GM18873 (cell line): Measurements from ENCODE around the gene NT5E.

ENCODE experiments used
- ATAC-seq: cut with Tn5 transposase; IDR thresholded peaks from one replicate; pipeline ENCODE4 v1.9.1; 2021; ENCODE audit warnings: mild to moderate bottlenecking, moderate library complexity, moderate number of reproducible peaks; ENCODE audit not compliant: unreplicated experiment, low FRiP score

Gene NT5E

DNA sequence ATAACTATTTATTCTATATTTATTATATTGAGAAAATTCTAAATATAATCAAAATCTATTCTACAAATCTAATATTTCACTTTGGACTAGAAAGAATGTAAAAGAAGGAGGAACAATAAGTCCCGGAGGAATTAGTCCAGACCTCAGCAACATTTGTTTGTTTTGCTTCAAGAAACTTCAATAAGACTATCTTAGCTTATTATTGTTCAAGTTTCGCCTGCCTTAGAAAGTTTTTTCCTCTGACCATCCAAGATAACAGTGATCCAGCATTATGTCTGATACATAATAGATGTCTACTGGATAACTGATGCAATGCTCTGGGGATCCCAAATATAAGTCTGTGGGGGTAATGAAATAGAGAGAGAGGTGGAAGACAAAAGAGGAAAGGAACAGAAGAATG lies 28.7 kb upstream of the NT5E start:
- ATAC-seq = no peak

DNA sequence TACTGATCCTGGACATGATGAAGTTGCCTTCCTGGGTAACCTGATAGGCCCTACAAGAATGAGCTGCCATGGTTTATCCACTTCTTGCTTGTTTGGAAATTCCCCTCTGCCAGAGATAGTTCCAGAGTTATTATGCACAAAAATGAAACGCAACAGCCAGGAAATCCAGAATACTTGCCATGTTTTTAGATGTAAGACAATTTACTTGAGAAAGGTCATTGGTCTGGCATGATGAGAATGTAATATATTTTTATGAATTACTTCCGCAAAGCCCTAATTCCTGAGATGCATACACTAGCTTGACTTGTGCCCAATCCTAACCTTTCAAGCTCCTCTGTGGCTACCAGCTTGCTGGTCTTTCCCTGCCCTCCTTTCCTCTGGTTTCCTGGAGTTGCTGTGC lies 27.9 kb upstream of the NT5E start:
- no peak for ATAC-seq

DNA sequence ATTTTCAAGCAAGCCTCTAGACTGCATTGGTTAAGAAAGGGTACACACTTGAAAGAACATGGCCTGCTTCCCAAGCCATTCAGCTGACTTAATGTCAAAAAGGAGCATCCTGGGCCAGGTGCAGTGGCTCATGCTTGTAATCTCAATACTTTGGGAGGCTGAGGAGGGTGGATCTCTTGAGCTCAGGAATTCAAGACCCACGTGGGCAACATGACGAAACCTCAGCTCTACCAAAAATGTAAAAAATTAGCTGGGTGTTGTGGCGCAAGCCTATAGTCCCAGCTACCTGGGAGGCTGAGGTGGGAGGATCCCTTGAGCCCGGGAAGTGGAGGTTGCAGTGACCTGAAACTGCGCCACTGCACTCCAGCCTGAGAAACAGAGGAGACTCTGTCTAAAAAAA lies 26.9 kb upstream of the NT5E start:
- ATAC-seq = no peak

DNA sequence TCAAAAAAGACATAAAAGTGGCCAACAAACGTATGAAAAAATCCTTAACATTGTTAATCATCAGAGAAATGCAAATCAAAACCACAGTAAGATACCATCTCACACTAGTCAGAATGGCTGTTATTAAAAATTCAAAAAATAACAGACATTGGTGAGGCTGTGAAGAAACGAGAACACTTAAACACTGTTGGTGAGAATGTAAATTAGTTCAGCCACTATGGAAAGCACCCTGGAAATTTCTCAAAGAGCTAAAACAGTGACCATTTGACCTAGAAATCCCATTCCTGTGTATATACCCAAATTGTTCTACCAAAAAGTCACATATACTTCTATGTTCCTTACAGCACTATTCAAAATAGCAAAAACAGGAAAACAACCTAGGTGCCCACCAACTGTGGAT lies 24.9 kb upstream of the NT5E start:
- no peak for ATAC-seq

DNA sequence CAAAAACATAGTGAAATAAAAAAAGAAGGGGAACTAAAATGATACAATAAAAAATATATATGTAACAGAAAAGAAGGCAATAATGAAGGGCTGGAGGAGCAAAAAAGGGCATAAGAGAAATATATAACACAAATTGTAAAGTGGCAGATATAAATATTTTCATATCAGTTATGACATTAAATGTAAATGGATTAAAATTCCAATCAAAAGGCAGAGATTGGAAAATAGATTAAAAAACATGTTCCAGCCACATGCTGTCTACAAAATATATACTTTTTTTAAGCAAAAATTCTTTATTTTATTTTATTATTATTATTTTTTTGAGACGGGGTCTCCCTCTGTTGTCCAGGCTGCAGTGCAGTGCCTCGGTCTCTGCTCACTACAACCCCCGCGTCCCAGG lies 23.9 kb upstream of the NT5E start:
- no peak for ATAC-seq

DNA sequence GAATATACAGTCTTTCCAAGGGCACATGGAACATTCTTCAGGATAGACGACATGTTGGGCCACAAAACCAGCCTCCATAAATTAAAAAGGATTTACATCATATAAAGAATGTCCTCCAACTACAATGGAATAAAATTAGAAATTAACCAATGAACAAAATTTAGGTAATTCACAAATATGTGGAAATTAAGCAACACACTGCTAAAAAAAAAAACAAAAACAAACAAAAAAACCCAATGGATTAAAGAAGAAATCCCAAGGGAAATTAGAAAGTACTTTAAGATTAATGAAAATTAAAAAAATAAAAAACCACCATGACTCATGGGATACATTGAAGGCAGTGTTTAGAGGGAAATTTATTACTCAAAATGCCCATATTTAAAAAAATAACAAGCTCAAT lies 21.4 kb upstream of the NT5E start:
- no peak for ATAC-seq

DNA sequence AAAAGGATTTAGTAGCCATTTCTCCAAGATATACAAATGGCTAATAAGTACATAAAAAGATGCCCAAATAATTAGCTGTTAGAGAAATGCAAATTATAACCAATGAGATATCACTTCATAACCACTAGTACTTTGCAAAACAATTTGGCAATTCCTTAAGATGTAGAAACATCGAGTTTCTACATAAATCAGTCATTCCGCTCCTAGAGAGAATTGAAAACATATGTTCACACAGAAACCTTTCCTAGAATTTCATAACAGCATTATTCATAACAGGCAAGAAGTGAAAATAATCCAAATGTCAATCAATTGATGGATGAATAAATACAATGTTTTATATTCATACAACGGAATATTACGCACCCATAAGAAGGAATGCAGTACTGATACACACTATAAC lies 20.5 kb upstream of the NT5E start:
- no peak for ATAC-seq

DNA sequence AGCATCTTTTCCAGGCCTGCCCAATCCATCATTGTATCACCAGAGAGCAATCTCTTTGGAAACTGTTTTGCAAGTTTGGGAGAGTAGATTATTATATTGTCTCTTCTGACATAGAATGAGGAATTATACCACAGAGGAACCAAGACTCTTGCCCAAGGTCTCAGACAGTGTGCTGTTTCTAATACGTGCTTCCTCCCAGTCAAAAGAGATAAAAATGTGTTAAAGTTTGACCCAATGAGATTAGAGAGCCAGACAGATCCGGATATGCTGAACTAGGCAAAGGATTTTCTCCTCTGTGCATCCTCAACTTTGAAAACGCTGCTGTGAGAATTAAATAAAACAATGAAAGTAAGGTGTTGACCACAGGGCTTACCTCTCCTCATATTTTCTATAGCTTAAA lies 18.6 kb upstream of the NT5E start:
- no peak for ATAC-seq

DNA sequence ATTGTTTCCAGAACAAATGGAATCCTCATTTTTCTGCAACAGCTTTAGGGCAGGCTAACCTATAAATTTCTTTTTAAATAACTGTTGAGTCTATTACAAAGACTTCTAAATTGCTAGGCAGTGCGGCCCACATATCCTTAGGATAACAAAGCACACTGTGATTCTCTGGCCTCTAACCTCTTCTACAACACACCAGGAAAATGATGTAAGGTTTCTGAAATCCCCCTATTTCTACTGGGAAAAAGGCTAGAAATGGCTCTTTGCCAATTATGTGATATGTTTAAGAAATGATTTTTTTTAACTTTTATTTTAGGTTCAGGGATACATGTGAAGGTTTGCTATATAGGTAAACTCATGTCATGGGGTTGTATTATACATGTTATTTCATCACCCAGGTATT lies 17.3 kb upstream of the NT5E start:
- no peak for ATAC-seq

DNA sequence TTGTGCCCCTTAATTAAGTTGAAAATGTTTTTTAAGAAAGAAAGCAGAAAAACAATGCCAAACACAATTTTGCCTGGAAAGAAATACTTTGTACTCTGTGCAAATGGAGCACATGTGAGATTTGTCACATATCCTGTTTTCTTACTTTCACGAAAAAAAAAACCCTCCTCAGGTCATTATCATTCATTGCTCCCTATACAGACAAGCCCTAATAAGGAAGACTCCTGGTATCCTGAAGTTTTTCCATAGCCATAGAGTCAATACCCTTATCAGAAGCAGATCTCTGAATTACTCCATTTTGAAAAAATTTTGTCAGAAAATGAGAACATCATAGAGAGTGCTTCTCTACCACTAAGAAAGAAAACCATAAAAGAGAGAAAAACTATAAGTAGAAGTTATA lies 14.0 kb upstream of the NT5E start:
- ATAC-seq = no peak

DNA sequence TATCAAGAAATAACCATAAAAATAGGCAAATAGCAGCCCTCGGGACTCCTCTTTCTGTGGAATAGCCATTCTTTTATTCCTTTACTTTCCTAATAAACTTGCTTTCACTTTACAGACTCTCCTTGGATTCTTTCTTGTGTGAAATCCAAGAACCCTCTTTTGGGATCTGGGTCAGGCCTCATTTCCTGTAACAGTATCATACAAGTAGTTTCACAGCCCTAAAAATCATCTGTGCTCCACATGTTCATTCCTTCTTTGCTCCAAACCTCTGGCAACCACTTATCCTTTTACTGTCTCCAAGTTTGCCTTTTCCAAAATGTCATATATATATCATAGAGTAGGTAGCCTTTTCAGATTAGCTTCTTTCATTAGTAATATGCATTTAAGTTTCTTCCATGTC lies 13.5 kb upstream of the NT5E start:
- ATAC-seq = no peak

DNA sequence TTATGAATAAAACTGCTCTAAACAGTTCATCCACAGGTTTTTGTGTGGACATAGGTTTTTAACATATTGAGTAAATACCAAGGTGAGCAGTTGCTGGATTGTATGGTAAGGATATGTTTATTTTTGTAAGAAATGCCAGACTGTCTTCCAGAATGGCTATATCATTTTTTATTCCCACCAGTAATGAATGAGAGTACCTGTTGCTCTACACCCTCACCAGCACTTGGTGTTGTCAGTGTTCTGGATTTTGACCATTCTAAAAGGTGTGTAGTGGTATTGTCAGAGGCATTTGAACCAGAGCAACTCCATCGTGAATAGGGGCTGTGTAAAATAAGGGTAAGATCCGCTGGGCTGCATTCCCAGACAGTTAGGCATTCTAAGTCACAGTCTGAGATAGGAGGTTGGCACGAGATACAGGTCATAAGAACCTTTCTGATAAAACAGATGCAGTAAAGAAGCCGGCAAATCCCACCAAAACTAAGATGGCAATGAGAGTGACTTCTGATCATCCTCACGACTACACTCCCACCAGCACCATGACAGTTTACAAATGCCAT lies 12.9 kb upstream of the NT5E start:
- ATAC-seq = no peak

DNA sequence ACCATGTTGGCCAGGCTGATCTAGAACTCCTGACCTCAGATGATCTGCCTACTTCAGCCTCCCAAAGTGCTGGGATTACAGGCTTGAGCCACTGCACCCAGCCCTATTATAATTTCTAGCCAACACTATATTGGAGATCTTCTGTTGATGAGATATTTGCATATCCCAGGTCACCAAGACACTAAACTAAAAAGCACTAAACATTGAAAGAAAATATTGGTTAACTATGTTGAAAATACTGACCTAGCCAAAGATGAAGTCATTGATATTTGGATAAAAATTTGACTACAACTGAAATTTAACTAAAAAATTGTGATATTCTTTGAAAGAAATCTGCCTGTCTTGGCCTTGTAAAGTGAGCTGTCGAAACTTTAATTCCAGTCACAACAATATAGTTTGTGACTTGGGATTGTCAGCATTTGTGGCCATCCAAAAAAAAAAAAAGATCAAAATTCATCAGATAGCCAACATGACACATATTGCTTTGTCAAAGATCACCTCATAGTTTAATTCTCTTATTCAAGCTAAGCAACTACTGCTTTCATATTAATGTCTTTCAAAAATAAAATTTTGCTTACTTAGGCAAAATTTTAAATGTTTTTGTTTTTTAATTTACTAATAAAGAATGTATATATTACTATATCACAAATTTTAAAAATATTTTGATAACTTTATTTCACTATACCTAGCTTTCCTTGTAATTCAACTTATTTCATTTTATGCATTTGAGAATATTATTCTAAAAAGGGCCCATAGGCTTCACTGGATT lies 6.3 kb upstream of the NT5E start:
- no peak for ATAC-seq

DNA sequence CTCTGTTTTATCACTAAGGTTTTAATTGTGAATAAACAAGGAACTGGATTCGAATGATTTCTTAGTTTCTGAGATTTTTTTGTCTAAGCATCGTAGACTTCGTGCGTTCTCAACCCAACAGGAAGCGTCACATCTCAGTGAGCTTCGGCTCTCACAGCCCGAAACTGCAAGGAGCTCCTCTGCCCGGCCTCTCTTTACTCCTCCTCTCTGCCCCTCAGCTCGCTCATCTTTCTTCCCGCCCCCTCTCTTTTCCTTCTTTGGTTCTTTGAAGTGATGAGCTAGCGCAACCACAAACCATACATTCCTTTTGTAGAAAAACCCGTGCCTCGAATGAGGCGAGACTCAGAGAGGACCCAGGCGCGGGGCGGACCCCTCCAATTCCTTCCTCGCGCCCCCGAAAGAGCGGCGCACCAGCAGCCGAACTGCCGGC lies 480 bp upstream of the NT5E start:
- ATAC-seq = peak; percentile 76

DNA sequence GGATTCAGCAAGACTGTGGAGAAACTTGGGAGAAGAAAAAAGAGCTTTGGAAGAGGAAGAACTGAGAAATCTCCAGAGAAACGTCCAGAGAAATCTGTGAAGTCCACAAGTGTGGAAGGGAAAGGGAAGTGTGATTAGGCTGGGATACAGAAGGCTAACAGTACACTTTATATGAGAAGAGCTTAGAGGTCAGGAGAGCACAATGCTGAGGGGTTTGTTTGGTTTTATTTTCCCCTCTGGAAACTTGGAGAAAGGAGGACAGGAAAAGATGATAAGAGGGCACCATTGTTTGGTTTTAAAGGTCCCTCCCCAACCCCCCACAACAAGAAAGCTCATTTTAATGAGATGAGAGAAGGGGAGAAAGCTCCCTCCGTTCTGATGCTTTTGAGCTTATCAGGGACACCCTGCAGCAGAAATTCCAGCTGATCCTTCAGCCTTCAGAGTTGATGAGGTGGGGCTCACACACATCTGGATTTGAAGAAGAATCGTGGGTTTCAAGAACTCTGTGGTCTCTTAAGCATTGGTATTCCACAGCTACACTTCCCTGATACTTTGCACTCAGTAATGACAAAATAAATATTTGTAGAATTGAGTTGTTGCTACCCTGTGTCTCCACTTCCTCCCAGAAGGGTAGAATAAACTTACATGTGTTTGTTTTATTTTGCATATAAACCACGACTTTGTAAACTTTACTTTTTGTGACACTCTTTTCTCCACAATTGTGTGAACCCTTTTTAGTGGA lies 1.9 kb downstream of the NT5E start:
- no peak for ATAC-seq

DNA sequence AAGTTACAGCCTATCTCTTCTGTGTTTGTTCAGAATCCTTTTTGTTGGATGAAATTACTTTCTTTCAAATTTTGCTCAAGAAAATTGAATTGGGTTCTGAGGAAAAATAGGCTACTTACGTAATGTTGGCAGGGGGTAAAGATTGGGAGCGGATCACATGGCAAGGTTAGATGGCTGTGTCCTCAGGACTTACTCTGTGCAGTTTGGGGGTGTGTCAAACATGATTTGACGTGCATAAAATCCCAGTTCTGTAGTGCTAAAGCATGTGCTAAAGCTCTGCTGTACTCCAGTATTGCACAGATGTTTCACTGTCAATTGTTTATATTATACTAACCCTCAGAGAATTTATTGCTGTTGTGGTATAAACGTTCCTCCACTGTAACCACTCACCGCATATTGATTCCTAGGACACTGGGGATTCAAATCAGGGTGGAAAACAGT lies 2.6 kb downstream of the NT5E start:
- ATAC-seq = no peak

DNA sequence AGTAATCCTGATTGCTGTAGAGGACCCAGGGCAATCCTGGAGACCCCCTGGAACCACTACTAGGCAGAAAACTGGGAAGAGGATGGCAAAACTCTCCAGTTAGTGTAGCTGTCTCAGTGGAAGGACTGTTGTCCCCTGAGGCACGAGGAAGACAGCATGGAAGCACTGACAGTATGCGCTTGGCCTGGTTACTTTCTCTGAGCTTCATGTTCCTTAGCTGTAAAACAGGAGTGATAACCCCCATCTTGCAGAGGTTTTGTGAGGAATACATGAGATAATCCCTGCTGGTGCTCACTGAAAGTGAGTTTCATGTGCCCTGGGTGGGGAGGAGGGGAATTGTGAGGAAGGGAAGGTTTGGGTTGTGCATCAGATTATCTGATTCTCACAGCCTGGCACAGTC lies 3.2 kb downstream of the NT5E start:
- no peak for ATAC-seq

DNA sequence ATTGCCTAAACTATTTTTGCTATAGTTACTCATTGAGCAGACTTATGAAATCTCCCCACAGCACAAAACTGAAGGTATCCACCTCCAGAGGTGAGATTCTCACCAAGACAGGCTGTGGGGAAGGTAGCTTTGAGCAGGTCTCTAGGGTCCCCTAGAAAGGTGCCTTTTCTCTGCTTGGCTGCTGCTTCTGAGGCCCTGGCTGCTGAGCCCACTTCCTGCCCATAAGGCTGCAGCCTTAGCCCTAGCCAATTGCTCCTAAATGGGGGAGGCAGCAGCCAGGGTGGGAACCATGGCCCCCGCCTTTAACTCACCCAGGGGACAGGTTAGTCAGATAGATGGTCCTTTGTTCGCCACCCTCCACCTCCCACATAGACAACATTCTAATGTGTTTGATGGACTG lies 3.6 kb downstream of the NT5E start:
- no peak for ATAC-seq

DNA sequence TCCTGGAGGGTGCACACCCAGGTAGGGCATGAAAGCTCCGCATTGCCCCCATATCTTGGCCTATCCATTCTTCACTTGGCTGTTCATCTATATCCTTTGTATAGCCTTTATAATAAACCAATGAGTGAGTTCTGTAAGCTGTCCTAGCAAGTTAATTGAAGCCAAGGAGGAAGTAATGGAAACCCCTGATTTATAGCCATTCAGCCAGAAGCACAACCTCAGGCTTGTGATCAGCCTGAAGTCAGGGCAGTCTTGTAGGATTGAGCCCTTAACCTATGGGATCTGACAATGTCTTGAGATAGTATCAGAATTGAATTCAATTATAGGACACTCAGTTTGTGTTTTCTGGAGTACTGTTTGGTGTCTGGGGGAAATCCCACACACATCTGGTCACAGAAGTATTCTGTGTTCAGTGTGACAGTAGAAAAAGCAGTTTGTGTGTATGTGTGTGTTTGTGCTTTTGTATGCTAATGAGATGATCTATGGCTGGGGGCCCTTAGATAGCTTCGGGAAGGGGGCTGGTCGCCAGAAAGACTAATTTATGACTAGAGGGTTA lies 5.7 kb downstream of the NT5E start:
- no peak for ATAC-seq

DNA sequence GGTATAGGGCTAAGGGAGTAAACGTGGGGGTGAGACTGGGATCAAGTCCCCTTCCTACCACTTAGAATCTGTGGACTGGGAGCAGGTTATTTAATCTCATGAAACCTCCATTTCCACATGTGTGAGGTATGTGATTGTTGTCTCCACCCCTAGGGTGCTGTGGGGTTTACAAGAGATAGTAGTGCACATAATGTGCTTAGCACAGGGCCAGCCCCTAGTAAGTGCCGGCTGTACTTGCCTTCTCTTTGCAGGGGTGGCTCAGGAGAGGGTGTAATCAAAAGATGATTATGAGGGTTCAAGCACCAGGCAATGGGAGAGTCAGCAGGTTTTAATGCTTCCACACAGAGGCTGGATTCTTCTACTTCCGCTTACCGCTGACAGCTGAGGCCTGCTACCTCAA lies 6.9 kb downstream of the NT5E start:
- no peak for ATAC-seq

DNA sequence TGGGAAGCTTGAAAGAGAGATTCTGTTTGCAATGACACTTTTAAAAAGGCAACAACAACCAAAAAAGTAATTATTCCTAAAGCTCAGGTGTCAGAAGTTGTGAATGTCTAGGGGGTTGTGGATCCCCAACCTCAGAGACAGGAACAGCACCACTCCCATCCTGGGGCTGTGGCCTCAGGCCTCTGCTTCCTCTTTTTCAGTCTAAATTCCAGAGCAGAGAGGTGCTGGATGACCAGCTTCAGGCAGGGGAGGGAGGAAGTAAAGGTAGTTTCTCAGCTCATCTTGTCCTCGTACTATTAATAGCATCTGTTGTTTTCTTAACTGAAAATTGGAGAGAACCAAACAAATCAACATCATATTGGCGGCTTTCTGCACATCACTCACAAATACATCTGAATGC lies 8.3 kb downstream of the NT5E start:
- no peak for ATAC-seq

DNA sequence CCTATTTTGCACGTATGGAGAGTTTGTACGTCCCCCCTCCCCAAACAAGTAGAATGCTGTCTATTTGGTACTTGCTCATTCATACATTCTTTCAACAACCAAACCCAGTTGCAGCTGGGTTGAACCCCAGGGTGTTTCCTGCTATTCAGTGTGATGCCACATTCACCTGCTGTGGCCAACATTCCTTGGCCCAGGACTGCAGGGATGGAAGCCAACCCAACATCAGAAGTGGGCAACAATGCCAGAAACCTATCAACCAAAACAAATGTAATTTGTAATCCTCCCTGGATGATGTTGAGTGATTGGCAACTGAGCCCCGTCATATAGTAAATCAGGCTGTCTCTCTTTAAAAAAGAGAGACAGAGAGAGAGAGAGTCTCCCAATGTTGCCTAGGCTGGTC lies 8.9 kb downstream of the NT5E start:
- no peak for ATAC-seq
